Measurements from ENCODE around the gene GLRX3.

GRCh38 chr10:130196511-130197487, 60.6 kb downstream of the GLRX3 start:
- TF ChIP-seq CTCF (IDR thresholded peaks at IDR 0.05), result no peak
- TF ChIP-seq POLR2A (IDR thresholded peaks at IDR 0.05), result no peak
- no peak for TF ChIP-seq POLR2AphosphoS5 (IDR thresholded peaks at IDR 0.05)
- no peak for TF ChIP-seq EP300 (IDR thresholded peaks at IDR 0.05)
